ENCODE data around the gene KCNAB3. TPM values are rescaled to one million over a fixed set of nuclear protein-coding genes. Genes with fewer than 3 reads are reported as not detected.

Gene KCNAB3
- polyA plus RNA-seq, 3 donors, result 11.7 TPM; not detected in 2

DNA sequence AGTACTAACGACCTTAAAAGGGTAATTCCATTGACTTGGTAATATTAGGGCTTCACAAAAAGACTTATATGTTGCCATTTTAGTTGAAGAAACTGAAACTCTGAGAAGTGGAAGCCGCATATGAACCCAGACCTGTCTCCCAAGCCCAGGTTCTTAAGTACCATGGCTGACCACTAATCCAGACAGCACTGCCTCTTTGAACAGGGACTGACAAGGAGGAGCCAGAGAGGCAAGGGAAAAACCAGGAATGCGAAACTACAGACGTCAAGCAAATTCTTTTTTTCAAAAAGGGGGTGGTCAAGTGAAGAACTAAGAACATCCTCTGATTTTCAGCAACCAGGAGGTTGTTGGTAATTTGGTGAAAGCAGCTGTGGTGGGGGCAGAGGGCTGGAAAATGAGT lies 56.6 kb downstream of the KCNAB3 start:
- peaks cover 72% of the 10 kb centered on the region for H3K4me1 Mint-ChIP-seq
- no peak overlapping the region for H3K9ac ChIP-seq (ENCODE audit: insufficient read depth, low read length, poor library complexity, severe bottlenecking)
- no peak overlapping the region for H3K4me3 ChIP-seq (replicated peaks in 1 of 3; ENCODE audit: low read depth in 2 of 3, low read length in 3 of 3)
- TF ChIP-seq, protein P1, sequence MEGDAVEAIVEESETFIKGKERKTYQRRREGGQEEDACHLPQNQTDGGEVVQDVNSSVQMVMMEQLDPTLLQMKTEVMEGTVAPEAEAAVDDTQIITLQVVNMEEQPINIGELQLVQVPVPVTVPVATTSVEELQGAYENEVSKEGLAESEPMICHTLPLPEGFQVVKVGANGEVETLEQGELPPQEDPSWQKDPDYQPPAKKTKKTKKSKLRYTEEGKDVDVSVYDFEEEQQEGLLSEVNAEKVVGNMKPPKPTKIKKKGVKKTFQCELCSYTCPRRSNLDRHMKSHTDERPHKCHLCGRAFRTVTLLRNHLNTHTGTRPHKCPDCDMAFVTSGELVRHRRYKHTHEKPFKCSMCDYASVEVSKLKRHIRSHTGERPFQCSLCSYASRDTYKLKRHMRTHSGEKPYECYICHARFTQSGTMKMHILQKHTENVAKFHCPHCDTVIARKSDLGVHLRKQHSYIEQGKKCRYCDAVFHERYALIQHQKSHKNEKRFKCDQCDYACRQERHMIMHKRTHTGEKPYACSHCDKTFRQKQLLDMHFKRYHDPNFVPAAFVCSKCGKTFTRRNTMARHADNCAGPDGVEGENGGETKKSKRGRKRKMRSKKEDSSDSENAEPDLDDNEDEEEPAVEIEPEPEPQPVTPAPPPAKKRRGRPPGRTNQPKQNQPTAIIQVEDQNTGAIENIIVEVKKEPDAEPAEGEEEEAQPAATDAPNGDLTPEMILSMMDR (IDR thresholded peaks at IDR 0.05), result no peak
- H3K27ac Mint-ChIP-seq, result peak overlapping the region in 5 of 7 donors; percentile 9 to 62 (median 58)
- H3K27ac ChIP-seq (ENCODE audit: low read depth in 1 of 2, low read length in 2 of 2), result no peak overlapping the region
- H3K79me2 ChIP-seq (ENCODE audit: insufficient read depth, low read length), result peaks cover 66% of the 10 kb centered on the region
- intact Hi-C loops (cut with micrococcal nuclease), result loop anchor here in 1 of 2 donors (1.0 kb wide), 1 partner anchor 10 kb away; no protein-coding TSS in a partner anchor
- H3K36me3 ChIP-seq (replicated peaks in 1 of 2; ENCODE audit: control insufficient read depth in 1 of 2, insufficient read depth in 2 of 2, low read length in 2 of 2), result no peaks in the 10 kb centered on the region
- H3K9me3 ChIP-seq (replicated peaks in 1 of 2; ENCODE audit: control insufficient read depth in 1 of 2, insufficient read depth in 1 of 2, low read length in 2 of 2), result no peaks in the 10 kb centered on the region
- no peaks in the 10 kb centered on the region for H4K20me1 ChIP-seq (ENCODE audit: insufficient read depth, low read length)
- H3K36me3 Mint-ChIP-seq, result peaks cover 5% of the 10 kb centered on the region in 2 donors
- H3K4me1 ChIP-seq (ENCODE audit: control insufficient read depth in 1 of 2, insufficient read depth in 2 of 2, low read length in 2 of 2), result peaks cover 63 to 83% of the 10 kb centered on the region in 2 donors
- WGBS (ENCODE audit: insufficient coverage), result 96% methylated on average over 3 of the region's 4 CpGs
- no peaks in the 10 kb centered on the region for H3K9me3 Mint-ChIP-seq
- H3K4me2 ChIP-seq (replicated peaks; ENCODE audit: extremely low read depth, low read length, poor library complexity, severe bottlenecking), result no peak overlapping the region
- no peak overlapping the region for H2AFZ ChIP-seq (ENCODE audit: insufficient read depth, low read depth, low read length, poor library complexity, severe bottlenecking)
- H3K4me3 Mint-ChIP-seq, result no peak overlapping the region
- H3K27me3 Mint-ChIP-seq (ENCODE audit: low read depth in 3 of 3), result no peaks in the 10 kb centered on the region
- H3K27me3 ChIP-seq (ENCODE audit: control insufficient read depth in 2 of 2, insufficient read depth in 2 of 2, low read length in 2 of 2), result no peaks in the 10 kb centered on the region
- no peak for DNase-seq

Small RNAs within 50 kb of the gene (small RNA-seq; reads per million reads assigned to genes)
- 6.6 reads per million, percentile 62 among the genes with 10 or more reads in this experiment for gene SCARNA21 (ENCODE audit: insufficient read length, low read depth)

Other genes with a start within 250 kb of the KCNAB3 start
- gene TP53, start 242.4 kb downstream of the KCNAB3 start, polyA plus RNA-seq, result 10 to 100 TPM; 16.2 to 35.1 (median 25.8) TPM
- 1 to 10 TPM; 6.3 to 9.8 (median 9.1) TPM for gene WRAP53, start 241.4 kb downstream of the KCNAB3 start, polyA plus RNA-seq
- gene EFNB3, start 224.7 kb downstream of the KCNAB3 start, polyA plus RNA-seq, result under 1 TPM in 1 of 3 donors, not detected in 2; 0.01 TPM
- gene DNAH2, start 212.1 kb downstream of the KCNAB3 start, polyA plus RNA-seq, result under 1 TPM in 2 of 3 donors, not detected in 1; 0.03 to 0.15 TPM
- gene KDM6B, start 95.6 kb downstream of the KCNAB3 start, polyA plus RNA-seq, result 10 to 100 TPM in 1 of 3 donors, under 1 TPM in 2; 0.37 to 25.5 (median 0.44) TPM
- 10 to 100 TPM in 1 of 3 donors, not detected in 2; 10.2 TPM for gene TMEM88, start 74.8 kb downstream of the KCNAB3 start, polyA plus RNA-seq
- 100 to 1,000 TPM in 2 of 3 donors, 10 to 100 TPM in 1; 63.8 to 197 (median 148) TPM for gene NAA38, start 72.3 kb downstream of the KCNAB3 start, polyA plus RNA-seq
- gene CYB5D1, start 71.9 kb downstream of the KCNAB3 start, polyA plus RNA-seq, result 1 to 10 TPM in 1 of 3 donors, under 1 TPM in 2; 0.50 to 4.8 (median 0.98) TPM
- gene CHD3, start 41.1 kb downstream of the KCNAB3 start, polyA plus RNA-seq, result 10 to 100 TPM in 1 of 3 donors, under 1 TPM in 2; 0.55 to 67.9 (median 0.91) TPM
- 1 to 10 TPM in 2 of 3 donors, under 1 TPM in 1; 0.59 to 6.7 (median 1.3) TPM for gene RNF227, start 13.6 kb downstream of the KCNAB3 start, polyA plus RNA-seq
- 100 to 1,000 TPM; 172 to 266 (median 224) TPM for gene TRAPPC1, start 2.1 kb upstream of the KCNAB3 start, polyA plus RNA-seq
- 10 to 100 TPM in 1 of 3 donors, 1 to 10 TPM in 2; 4.7 to 22.8 (median 6.5) TPM for gene CNTROB, start 2.4 kb upstream of the KCNAB3 start, polyA plus RNA-seq
- under 1 TPM in 2 of 3 donors, not detected in 1; 0.04 to 0.46 TPM for gene GUCY2D, start 72.8 kb upstream of the KCNAB3 start, polyA plus RNA-seq
- 1 to 10 TPM; 1.7 to 2.8 (median 2.0) TPM for gene ALOX15B, start 109.2 kb upstream of the KCNAB3 start, polyA plus RNA-seq
- gene ALOX12B, start 157.9 kb upstream of the KCNAB3 start, polyA plus RNA-seq, result not detected
- gene ALOXE3, start 188.7 kb upstream of the KCNAB3 start, polyA plus RNA-seq, result not detected
- gene HES7, start 194.2 kb upstream of the KCNAB3 start, polyA plus RNA-seq, result not detected
- 100 to 1,000 TPM in 1 of 3 donors, 1 to 10 TPM in 2; 5.6 to 457 (median 9.6) TPM for gene PER1, start 222.5 kb upstream of the KCNAB3 start, polyA plus RNA-seq
- gene VAMP2, start 233.1 kb upstream of the KCNAB3 start, polyA plus RNA-seq, result 100 to 1,000 TPM in 1 of 3 donors, 10 to 100 TPM in 2; 10.2 to 139 (median 14.5) TPM
- gene TMEM107, start 246.5 kb upstream of the KCNAB3 start, polyA plus RNA-seq, result 10 to 100 TPM; 20.5 to 37.4 (median 31.4) TPM

All from CD14-positive monocyte (primary cell).